Testis (tissue), 2 donors: ENCODE measurements around the gene SLC24A3.

Experiments
- POLR2A ChIP-seq: fragments of 450-650 bp; IDR thresholded peaks from one replicate; pipeline ENCODE4 v1.6.1; 2017; ENCODE audit warnings: antibody characterized with exemption, mild to moderate bottlenecking, moderate library complexity
- TF ChIP-seq, protein P1 (sequence below), 3 experiments: fragments of 450-650 bp in 2 of 3; fragments of 200-600 bp in 1 of 3; sonication (generic) in 1 of 3; IDR thresholded peaks; one replicate each; pipeline ENCODE4 v1.5.1; 2016 to 2019; ENCODE audit warnings: antibody characterized with exemption in 3 of 3, mild to moderate bottlenecking in 2 of 3, moderate library complexity in 1 of 3

DNA sequence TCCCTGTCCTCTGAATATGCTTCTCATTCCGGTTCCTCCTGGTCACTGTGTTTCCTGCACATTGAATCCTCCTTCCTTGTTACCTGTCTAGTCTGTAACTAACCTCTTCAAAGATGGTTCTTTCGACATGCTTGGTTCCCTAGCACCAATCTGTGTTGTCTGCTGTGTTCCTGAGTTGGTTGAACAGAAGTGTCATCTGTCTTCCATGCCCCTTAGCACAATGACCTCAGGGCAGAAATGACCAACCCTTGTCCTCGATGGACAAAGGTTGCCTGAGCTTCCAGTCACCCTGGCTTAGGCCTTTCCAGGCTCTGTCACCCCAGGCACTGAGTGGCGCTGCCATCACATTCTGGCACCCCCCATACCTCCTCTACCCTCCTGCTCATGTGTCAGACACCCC is 278.8 kb downstream of the SLC24A3 start:
- TF ChIP-seq, protein P1, sequence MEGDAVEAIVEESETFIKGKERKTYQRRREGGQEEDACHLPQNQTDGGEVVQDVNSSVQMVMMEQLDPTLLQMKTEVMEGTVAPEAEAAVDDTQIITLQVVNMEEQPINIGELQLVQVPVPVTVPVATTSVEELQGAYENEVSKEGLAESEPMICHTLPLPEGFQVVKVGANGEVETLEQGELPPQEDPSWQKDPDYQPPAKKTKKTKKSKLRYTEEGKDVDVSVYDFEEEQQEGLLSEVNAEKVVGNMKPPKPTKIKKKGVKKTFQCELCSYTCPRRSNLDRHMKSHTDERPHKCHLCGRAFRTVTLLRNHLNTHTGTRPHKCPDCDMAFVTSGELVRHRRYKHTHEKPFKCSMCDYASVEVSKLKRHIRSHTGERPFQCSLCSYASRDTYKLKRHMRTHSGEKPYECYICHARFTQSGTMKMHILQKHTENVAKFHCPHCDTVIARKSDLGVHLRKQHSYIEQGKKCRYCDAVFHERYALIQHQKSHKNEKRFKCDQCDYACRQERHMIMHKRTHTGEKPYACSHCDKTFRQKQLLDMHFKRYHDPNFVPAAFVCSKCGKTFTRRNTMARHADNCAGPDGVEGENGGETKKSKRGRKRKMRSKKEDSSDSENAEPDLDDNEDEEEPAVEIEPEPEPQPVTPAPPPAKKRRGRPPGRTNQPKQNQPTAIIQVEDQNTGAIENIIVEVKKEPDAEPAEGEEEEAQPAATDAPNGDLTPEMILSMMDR (IDR thresholded peaks at IDR 0.05): no peak
- no peak for TF ChIP-seq POLR2A
